Stimulated activated CD8-positive, alpha-beta memory T cell treated with anti-CD3 and anti-CD28 coated beads, Interleukin-4, amount 100 ng/mL, for 4 hours (primary cell): Measurements from ENCODE around the gene KIAA0825.
"Not testable (repeated sequence)": the region's sequence is repeated elsewhere in the genome, so short reads cannot be mapped to it uniquely, and the experiment has no call there.

ENCODE experiments used
- DNase-seq, 2 donors: peaks; one replicate each; pipeline ENCODE4 v3.0.0-alpha.2; 2020; ENCODE audit warnings: low read depth in 2 of 2, low spot score in 1 of 2

The KIAA0825 gene

DNA sequence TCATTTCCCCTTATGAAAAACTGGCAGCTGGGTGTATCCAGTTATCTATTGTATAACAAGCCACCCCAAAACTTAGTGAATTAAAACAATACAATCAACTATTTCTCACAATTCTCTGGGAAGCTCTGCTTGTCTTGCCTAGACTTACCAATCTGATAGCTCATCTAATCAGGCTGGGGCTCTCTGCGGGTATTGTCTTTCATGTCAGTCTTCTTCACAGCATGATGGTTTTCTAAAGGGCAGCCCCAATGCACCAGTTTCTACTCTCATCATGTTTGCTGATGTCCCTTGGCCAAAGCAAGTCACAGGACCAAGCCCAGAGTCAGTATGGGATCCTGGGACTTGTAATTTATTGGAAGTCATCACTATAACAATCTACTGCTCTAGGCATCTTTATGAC lies 433.5 kb downstream of the KIAA0825 start:
- DNase-seq, result no peak

DNA sequence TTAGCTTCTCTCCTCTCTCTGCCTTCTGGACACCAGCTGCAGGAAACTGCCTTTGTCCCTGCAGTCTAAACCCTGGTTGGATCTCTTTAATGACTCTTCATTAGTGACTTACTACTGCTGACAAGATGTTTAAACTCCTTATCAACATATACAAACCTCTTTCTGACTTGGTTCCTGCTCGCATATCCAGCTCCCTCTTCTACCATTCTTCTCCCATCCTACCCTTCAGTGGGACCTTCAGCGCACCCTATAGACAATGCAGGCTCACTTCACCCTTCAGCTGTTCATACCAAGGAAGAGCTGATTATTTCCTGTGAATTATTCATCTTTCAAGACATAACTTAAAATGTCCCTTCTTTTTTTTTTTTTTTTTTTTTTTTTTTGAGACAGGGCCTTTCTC lies 436.5 kb downstream of the KIAA0825 start:
- no peak for DNase-seq

DNA sequence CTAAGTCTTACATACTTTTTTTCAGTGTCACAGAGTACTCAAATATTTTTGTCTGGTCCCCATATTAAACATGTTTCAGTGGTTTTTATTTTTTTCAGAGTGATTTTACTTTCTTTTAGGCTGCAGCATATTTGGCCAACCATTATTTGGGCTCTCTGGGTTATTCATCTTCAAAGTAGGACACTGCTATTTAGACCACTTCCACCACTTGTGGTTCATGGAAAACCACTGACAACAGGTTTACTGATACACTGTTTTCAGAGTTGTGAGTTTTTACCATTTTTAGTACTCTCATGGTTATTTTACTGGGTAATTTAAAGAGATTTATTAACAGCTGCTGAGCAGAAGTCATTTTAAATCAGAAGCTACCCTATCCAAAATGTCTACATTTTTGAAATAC lies 437.6 kb downstream of the KIAA0825 start:
- no peak for DNase-seq

DNA sequence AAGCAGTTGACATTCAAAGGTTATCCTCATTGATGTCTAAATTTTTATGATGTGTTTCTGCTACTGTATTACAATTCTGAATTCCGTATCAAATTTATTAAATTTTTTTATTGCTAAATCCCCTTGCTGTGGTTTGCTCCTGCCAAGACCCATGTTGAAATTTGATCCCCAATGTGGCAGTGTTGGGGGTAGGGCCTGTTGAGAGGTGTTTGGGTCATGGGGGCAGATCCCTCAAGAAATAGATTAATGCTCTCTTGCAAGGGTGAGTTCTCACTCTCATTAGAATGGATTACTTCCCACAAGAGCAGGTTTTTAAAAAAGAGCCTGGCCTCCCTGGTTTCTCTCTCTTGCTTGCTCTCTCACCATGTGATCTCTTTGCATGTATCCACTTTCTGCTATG lies 442.5 kb downstream of the KIAA0825 start:
- no peak for DNase-seq

DNA sequence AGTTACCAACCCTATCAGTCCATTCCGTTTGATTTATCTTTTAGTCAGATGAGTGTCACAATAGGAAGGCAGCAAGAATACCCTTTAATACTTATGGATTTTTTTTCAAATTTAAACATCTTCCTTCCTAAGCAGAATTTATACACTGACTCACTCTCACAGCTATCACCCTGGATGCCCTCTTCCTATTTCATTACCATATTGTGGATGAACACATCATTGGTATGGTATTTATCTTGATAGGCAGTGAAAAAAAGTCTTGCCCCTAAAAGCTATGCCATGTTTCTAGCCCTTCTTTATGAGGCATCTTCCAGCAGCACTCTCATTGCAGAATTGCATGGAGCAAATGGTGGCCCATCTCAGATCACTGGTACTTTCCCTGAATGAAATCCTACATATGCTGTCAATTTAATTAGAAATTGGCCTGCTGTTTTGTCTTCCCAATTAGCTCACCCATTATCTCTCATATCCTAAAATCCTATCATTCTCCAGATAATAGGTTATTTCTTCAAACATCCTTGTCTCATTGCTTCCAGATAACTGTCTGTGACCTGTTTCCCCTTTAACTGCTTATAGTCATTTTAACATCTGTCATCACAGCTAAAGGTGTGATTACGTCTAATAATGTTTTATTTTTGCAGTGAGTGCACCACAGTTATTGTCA lies 443.5 kb downstream of the KIAA0825 start:
- no peak for DNase-seq

DNA sequence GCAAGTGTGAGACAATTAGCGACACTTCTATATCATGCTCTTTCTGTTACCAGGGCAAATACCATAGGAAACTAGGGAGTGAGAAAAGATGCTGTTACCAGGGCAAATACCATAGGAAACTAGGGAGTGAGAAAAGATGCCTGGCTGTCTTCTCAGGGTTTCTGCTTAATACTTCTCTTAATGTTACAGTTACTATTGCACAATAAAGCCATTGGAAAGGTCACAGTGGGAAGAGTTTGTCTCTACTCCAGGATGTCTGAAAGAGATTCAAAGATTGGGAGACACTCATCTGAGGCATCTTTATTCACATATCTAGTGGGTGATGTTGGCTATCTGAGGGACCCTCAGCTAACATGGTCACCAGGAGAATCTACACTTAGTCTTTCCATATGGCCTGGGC lies 445.3 kb downstream of the KIAA0825 start:
- DNase-seq, result no peak

DNA sequence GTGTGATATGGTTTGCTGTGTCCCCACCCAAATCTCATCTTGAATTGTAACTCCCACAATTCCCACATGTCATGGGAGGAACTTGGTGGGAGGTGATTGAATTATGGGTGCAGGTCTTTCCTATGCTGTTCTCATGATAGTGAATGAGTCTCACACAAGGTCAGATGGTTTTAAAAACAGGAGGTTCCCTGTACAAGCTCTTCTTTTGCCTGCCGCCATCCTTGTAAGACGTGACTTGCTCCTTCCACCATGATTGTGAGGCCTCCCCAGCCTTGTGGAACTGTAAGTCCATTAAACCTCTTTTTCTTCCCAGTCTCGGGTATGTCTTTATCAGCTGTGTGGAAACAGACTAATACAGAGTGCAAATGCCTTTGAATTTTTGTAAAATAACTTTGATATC lies 447.3 kb downstream of the KIAA0825 start:
- not testable (repeated sequence) for DNase-seq

DNA sequence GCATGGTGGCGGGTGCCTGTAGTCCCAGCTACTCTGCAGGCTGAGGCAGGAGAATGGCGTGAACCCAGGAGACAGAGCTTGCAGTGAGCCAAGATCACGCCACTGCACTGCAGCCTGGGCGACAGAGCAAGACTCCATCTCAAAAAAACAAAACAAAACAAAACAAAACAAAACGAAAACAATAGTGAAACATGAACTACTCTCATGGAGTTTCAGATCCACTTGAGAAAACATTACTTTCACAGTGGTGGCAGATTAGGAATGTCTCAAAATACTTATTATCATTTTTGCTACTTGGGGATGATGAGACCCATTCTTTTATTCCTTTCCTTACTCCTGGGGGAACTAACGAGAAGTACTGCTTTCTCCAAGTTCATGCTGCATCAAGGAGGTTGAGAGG lies 448.2 kb downstream of the KIAA0825 start:
- not testable (repeated sequence) for DNase-seq

DNA sequence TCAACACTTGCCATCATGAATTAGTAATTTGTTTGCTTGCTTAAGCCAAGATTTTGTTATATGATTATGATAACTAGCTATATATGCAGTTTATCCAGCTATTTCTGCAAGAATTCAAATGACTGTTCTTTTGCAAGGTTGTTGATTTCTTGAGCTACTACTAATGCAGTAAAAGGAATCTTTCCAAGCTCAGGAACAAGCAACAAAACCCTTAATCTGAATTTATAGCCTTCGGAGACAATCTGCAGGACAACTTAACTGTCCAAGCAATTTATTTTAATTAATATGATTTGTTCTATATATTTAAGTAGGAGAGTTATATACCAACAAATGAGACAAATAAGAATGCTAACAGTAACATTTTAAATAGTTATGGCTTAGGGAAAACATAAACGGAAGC lies 450.3 kb downstream of the KIAA0825 start:
- no peak for DNase-seq

DNA sequence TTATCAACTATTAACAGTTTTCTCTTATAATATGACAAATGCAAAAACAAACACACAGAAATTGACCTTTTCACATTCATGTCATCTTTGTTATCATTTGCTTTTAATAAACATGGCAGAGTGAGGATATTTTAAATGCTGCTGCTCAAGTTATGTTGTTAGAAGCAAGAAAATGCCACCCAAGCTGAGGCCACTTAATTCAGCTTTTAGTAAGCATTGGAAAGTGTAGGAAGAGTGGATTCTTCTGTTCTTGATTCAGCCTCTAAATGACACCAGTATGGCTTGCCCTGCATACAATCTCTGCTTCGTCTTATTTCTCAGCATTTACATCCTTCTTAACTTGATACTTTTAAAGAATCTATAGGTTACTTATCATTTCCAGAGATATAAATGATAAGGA lies 456.6 kb downstream of the KIAA0825 start:
- no peak for DNase-seq

DNA sequence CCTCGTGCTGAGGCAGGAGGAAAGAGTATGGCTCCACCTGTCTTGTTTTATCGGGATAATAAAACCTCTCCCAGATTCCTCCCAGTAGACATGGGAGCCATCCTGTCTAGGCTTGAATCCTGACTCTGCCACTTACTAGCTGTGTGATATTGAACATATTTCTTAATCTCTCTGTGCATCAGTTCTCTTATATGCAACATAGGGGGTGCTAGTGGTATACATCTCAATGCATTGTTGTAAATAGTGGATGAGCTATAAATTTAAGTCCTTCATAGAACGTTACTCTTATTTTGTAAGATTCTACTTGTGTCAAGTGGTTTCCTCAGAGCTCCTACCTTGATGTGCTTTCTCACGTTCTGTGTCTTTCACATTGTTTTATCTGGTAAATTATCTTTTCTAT lies 459.3 kb downstream of the KIAA0825 start:
- no peak for DNase-seq

DNA sequence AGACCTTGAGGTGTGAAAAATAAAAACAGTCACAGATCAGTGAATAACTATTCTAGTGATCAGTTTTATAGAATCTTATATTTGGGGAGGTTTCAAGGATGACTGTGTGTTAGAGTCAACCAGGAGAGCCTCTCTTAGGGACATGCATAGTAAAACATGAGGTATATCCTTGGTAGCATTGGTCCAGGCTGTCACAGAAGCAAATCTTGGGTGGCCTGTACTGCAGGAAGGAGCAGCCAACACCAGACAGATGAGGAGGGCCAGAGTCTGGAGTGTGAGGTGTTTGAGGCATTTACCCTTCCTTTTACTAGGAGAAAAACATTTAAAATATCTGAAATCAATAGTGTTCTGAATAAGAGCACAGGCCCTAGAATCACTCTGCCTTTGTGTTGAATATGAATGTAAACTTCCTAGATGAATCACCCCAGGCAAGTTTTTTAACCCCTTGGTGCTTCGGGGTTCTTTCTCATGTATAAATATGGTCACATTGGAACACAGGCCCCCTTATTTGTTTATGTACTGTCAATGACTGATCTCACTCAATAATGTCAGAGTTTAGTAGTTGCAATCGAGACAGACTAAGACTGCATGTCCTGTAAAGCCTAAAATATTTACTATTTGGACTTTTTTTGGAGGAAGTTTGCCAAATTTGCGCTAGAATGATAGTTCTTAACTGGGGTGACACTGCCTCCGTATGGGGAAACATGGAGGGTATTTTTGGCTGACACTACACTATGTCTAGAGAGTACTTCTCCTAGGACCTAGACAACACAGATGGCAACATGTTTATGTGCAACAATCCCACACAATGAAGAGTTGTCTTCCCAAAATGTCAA lies 460.5 kb downstream of the KIAA0825 start:
- no peak for DNase-seq

DNA sequence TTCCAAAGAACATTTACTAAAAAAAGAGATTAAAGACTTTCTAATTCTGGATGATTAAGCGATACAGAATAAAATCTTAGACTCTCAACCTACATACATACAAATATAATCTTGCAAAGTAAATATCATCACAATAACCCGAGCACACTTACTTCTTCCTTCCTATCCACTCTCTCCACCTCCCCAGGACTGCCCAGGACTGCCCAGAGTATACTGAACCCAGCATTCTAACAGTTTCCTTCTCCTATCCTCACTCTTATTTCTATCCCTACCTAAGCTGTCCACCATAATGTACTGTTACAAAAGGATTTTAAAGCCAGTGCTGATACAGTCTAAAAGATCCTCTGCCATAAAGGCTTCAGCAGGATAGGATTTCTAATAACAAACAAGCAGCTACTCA lies 463.7 kb downstream of the KIAA0825 start:
- no peak for DNase-seq

DNA sequence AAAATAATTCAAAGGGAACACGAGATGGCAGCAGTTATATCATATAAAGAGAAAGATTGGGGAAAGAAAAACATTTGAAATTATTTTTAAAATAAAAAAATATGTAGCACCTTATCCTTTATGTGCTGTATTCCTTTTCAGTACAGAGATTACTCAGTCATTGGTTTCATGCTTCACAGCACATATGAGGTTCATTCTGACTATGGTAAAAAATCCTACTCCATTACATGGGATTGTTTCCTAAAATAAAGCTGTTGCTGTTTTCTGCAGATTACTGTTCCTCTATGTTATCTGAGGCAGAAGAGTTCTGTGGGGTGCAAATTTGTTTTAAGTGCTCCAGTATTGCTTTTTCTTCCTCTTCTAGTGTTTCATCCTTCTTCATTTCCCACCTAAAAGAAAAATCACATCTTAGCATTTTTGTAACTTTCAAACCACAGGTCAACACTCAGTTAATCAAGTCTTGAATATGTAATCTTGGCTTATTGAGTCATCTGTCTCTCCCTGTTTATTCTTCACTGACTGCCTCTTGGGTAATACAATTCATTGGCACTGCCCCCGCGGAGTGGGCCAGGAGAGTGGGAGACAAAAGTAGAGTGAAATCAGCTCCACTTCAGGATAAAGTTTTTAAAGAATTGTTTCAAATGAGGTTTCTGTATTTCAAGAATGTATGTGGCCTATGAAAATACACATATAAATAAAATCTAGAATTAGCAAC lies 464.5 kb downstream of the KIAA0825 start:
- DNase-seq, result no peak

DNA sequence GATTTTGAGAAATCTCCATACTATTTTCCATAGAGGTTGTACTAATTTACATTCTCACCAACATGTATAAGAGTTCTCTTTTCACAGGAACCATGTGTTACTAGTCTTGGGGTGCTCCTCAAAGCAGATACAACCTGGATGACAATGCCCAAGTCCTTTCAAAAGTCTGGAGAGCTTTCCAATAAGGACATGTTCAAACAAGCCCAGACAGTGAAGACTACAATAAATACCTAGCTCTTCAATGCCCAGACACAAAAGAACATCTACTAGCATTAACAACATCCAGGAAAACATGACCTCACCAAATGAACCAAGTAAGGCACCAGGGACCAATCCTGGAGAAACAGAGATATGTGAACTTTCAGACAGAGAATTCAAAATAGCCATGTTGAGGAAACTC lies 474.8 kb downstream of the KIAA0825 start:
- DNase-seq, result not testable (repeated sequence)

DNA sequence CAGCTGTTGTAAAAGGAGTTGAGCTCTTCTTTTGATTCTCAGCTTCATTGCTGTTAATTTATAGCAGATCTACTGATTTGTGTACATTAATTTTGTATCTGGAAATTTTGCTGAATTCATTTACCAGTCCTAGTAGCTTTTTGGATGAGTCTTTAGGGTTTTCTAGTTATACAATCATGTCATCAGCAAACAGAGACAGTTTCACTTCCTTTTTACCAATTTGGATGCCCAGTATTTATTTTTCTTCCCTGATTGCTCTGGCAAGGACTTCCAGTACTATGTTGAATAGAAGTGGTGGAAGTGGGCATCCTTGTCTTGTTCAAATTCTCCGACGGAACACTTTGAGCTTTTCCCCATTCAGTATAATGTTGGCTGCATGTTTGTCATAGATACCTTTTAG lies 478.1 kb downstream of the KIAA0825 start:
- no peak for DNase-seq

DNA sequence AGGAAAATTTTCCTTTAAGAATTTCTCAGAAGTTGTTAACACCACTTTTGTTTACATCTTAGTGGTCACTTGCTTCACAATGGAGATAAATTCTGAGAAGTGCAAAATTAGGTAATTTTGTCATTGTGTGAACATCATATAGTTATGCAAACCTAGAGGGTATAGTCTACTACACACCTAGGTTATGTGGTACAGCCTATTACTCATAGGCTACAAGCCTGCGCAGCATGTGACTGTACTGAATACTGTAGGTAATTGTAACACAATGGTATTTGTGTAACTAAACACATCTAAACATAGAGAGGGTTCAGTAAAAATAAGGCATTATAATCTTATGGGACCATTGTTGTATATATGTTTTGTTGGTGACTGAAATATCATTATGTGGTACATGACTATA lies 488.3 kb downstream of the KIAA0825 start:
- no peak for DNase-seq

DNA sequence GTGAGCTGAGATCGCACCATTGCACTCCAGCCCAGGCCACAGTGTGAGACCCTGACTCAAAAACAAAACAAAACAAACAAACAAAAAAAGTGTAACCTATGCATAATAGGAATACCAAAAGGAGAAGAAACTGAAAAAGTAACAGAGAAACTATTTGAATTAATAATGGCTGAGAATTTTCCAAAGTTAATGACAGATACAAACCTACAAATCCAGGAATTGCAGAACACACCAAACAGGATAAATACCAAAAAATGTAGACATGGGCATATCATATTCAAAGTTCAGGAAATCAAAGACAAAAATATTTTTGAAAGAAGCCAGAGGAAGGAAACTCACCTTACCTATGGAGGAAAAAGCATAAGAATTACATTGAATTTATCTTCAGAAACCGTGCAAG lies 493.3 kb downstream of the KIAA0825 start:
- DNase-seq, result no peak

DNA sequence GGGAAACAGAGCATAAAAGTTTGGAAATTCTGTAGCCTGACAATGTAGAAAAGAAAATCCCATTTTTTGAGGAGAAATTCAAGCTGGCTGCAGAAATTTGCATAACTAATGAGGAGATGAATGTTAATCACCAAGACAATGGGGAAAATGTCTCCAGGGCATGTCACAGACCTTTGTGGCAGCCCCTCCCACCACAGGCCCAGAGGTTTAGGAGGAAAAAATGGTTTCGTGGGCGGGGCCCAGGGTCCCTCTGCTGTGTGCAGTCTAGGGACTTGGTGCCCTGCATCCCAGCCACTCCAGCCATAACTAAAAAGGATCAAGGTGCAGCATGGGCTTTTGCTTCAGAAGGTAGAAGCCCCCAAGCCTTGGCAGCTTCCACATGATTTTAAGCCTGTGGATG lies 502.1 kb downstream of the KIAA0825 start:
- not testable (repeated sequence) for DNase-seq

DNA sequence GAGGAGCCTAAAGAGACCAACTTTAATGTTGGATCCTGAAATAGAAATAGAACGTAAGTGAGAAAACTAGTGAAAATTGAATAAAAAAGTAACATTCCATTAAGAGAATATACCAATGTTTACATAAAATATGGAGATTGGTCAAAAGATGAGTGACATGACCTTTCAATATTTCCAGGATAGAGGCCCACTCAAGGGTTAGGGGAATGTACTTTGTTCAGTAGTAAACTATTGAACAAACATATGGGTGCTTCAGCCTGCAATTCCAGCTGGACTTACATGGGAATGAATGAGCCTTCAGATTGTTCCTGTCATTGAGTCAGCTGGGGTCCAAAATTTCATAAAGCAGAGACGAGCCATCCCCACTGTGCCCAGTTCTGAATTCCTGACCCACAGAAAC lies 505.3 kb downstream of the KIAA0825 start:
- no peak for DNase-seq

DNA sequence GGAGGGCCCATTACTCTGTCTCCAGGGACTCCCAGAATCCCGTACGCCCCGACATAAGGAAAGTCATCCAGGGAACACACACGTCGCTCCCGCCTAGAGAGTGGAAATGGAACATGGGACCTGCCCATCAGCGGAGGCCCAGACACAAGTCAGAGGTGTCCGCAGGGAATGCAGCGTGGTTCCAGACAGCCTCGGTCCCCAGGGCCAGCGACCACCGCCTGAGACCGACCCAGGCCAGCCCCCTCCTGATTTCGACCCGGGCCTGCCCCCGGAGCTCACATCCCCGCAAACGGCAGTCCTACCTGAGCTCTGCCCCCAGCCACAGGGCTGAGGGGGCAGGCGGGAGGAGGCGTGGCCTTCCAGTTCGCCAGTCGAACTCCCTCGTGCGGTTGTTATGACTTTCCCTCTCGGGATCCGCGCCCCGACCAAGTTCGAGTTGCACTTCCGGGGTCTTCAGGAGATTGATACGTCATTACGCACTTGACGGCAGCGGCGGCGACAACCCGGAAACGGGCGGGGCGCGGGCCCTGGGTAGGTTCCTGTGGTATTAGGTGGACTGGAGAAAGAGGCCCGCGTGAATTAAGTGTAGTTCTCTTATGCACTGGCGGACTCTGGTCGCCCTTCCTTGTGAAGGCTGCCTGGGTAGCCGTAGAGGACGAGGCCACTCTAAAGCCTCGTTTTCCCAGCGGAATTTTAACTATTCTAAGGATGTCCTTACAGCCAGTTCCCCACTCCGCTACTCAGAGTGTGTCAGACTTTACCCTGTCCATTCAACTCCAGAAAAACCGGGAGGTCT lies 507.0 kb downstream of the KIAA0825 start:
- peak; percentile 83 to 86 for DNase-seq
